ENCODE results near the gene CDH3. TPM values are rescaled to one million over a fixed set of nuclear protein-coding genes. Genes with fewer than 3 reads are reported as not detected.

CDH3 gene
- total RNA-seq, 6 donors from 2014 or later = 3.6 to 12.3 (median 9.9) TPM

DNA sequence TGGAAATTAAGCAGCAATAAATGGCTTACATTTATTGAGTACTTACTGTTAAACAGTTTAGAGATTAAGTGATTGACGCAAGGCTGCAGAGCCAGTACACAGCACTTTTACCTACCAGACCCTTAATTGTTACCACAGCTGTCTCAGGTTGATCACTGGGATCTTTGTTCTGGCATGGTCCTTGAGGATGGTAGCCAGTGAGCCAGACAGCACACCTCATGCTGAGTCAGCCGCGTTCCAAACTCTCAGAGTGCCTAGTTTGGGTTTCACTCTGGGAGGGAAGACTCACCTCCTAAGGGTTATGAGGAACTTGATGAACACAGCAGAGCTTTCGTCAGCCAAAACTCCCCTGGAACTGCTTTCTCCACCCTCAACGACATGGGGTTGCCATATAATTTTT is 20.4 kb downstream of the CDH3 start:
- no peak overlapping the region for H3K27ac ChIP-seq
- H3K4me3 ChIP-seq = no peak overlapping the region
- DNase-seq = no peak
- no peaks in the 10 kb centered on the region for H3K36me3 ChIP-seq
- H3K9me3 ChIP-seq = no peaks in the 10 kb centered on the region
- TF ChIP-seq CTCF (IDR thresholded peaks at IDR 0.05) (no peak), POLR2AphosphoS5 (IDR thresholded peaks at IDR 0.05) (no peak)
- H3K27me3 ChIP-seq = no peaks in the 10 kb centered on the region
- no peaks in the 10 kb centered on the region for H3K4me1 ChIP-seq
- WGBS, 2 donors = 83 to 88% methylated on average over 3 to 5 of the region's 5 CpGs
- no peak for ATAC-seq (ENCODE audit: low FRiP score in 2 of 2)

DNA sequence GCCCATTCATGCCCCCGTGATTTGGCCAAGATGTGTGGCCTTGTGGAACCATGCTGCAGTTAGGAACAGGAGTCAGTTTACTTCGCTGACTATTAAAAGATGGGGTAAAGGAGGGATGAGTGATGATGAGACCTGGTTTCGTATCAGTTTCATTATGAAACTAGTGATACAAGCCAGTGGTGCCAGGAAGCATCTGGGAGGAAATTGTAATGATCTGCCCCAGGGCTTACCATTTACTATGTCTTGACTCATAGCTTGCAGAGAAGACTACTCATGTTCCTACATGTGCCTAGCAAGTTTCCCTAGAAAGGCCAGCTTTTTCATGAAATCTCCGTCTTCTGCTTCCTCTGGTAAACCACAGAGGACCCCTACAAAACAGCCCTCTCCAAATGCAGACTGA is 23.2 kb downstream of the CDH3 start:
- H3K27me3 ChIP-seq = no peaks in the 10 kb centered on the region
- WGBS, 2 donors = 50 to 57% methylated on average over 4 of the region's 4 CpGs
- ATAC-seq (ENCODE audit: low FRiP score in 2 of 2) (no peak), DNase-seq (no peak)
- no peak overlapping the region for H3K27ac ChIP-seq
- TF ChIP-seq EP300 (IDR thresholded peaks at IDR 0.05) (no peak), POLR2A (IDR thresholded peaks at IDR 0.05) (no peak), CTCF (IDR thresholded peaks at IDR 0.05) (no peak), POLR2AphosphoS5 (IDR thresholded peaks at IDR 0.05) (no peak)
- H3K9me3 ChIP-seq = no peaks in the 10 kb centered on the region
- no peak overlapping the region for H3K4me3 ChIP-seq
- no peaks in the 10 kb centered on the region for H3K36me3 ChIP-seq
- H3K4me1 ChIP-seq = no peaks in the 10 kb centered on the region

GRCh38 chr16:68676113-68676860 is 31.2 kb downstream of the CDH3 start:
- Histone ChIP-seq H3K4me3 (no peak overlapping the region), H3K27me3 (no peaks in the 10 kb centered on the region), H3K27ac (no peak overlapping the region), H3K4me1 (no peaks in the 10 kb centered on the region), H3K9me3 (no peaks in the 10 kb centered on the region), H3K36me3 (no peaks in the 10 kb centered on the region)
- 74 to 81% methylated on average over 5 of the region's 5 CpGs for WGBS, 2 donors
- no peak for ATAC-seq (ENCODE audit: low FRiP score in 2 of 2)
- DNase-seq = no peak
- no peak for TF ChIP-seq POLR2A (IDR thresholded peaks at IDR 0.05)
- TF ChIP-seq POLR2AphosphoS5 (IDR thresholded peaks at IDR 0.05) = no peak
- TF ChIP-seq CTCF (IDR thresholded peaks at IDR 0.05) = no peak
- no peak for TF ChIP-seq EP300 (IDR thresholded peaks at IDR 0.05)

DNA sequence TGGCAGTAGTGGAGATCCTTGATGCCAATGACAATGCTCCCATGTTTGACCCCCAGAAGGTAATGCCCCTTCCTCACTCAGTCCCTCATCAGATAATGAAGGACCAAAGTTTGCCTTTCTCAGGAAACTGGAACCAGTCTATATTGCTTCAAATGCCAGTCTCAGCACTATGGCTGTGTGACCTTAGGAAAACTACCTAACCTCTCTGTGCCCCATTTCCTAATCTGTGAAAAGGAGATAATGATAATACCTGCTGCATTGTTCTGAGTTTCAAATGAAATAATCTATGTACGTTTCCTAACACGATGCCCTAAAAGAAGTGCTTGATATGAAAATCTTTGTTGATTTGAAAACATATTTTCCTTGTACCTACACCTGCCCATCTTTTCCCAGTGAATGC is 35.9 kb downstream of the CDH3 start:
- H3K27ac ChIP-seq = no peak overlapping the region
- no peaks in the 10 kb centered on the region for H3K9me3 ChIP-seq
- no peak overlapping the region for H3K4me3 ChIP-seq
- TF ChIP-seq POLR2AphosphoS5 (IDR thresholded peaks at IDR 0.05) = no peak
- no peak for TF ChIP-seq CTCF (IDR thresholded peaks at IDR 0.05)
- TF ChIP-seq POLR2A (IDR thresholded peaks at IDR 0.05) = no peak
- no peak for TF ChIP-seq EP300 (IDR thresholded peaks at IDR 0.05)
- WGBS, 2 donors = 69 to 82% methylated on average over 2 of the region's 2 CpGs
- H3K36me3 ChIP-seq = no peaks in the 10 kb centered on the region
- no peaks in the 10 kb centered on the region for H3K27me3 ChIP-seq
- no peak for ATAC-seq (ENCODE audit: low FRiP score in 2 of 2)
- H3K4me1 ChIP-seq = no peaks in the 10 kb centered on the region
- DNase-seq = no peak
